Ammon's horn (tissue), 1 donor: ENCODE measurements around the gene ARHGEF10L.

Experiments
- DNase-seq: peaks from one replicate; pipeline ENCODE4 v3.0.0-alpha.2; 2016; ENCODE audit warnings: low spot score

ARHGEF10L gene

DNA sequence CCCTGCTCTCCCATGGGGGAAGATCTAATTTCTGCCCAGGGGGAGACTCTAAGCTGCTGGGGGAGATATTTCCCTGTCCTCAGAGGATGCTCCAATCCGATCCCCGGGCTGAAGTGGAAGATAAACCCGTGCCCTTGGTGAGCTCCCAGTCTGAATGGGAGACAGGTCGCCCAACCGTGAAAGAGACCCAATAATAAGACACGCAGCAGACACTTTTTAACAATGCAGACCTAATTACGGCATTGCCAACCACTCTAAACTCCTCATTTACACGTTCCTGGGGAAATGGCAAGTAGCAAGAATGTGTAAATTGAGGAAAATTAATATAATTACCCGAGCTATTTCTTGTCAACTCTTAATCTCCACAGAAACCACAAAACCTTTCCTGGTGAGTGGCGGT is 166.9 kb downstream of the ARHGEF10L start:
- no peak for DNase-seq

DNA sequence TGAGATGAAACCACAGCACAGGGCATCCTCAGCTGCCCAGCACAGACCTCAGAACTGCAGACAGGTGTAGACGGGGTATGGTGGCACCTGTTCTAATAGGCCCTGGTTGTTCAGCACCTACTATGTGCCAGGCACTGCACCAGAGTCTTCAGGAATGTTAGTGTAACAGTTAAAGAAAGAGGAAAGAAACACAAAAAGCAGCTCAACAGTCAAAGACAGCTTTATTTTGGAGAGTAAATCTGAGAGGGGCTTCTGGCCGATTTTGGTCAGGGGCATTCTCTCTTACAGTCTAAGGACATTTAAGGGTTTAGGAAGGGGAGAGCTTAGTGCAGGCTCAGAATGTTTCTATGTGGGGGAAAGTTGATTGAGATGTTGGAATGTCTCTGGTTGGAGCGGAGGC is 170.5 kb downstream of the ARHGEF10L start:
- no peak for DNase-seq

DNA sequence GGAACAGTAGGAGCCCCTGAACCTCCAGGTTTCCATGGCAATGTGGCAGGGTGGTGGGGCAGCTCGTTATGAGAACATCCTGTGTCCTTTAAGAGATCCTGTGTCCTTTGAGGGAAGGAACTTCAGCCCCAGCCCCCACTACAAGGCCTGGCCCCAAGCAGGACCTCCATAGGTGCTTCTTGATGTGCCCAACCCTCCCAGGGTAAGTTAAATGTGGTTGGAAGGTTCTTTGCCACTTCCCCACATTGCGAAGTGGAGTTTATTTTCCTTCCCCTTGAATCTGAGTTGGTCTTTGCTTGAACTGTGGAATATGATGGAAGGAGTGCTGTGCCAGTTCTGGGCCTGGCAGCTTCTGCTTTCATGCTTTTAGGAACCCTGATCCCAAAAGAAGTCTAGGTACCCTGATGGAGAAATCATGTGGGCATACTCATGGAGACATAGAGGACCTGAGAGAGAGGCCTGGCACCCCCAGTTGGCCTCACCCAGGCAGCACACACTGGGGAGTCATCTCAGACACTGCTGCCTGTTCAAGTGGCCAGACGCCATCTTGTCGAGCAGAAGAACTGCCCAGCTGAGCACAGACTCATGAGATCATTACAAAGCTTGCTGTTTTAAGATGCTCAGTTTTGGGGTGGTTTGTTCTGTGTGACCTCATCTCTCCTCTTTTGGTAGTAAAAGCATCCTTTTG is 171.5 kb downstream of the ARHGEF10L start:
- no peak for DNase-seq

DNA sequence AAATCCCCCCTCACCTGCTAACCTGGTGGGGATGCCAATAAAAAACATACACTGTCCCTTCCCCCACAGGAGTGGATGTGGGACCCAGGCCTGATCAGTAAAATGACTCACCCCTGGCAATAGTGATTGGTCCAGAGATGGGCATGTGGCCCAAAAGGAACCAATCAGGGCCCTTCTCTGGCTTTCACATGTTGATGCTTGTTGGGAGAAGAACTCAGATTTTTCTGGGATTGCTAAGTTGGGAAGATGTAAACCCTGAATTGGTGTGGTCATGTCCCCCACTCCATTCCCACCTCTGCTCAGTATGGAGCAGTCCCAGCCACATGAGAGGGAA is 172.0 kb downstream of the ARHGEF10L start:
- DNase-seq: no peak

DNA sequence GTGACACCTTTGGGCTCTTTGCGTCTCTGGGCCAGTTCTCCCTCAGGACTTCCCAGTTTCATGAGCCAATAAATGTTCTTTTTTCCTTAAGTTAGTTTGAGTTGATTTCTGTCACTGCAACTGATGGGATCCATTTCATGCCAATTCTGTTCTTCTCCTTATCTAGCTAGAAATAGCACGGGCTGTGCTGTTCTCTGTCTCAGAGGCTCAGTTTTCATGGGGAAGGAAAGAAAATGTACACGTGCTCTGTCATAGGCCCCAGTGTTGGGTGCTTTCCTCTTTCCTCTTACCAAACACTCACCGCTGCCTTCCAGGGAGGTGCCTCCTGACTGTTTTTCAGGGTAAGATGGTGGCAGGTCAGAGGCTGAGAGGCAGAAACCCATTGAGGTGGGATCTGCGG is 172.4 kb downstream of the ARHGEF10L start:
- no peak for DNase-seq

DNA sequence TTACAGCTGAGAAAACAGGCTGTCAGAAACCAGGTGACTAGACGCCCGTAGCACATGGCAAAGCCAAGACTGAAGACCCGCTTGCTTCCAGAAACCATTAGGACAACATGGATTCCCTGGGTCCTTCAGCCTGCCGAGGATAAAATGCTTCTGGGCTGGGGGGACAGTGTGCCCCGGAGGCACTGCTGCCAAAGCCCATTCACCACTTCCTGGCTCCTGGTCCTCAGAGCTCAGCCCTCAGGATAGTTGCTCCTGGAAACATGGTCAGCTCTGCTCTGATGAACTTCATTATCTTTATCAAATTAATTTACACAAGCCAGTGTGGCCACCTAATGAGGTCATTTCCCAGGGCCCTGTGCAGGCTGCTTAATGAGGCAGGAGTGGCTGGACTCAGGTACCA is 174.5 kb downstream of the ARHGEF10L start:
- DNase-seq: no peak

DNA sequence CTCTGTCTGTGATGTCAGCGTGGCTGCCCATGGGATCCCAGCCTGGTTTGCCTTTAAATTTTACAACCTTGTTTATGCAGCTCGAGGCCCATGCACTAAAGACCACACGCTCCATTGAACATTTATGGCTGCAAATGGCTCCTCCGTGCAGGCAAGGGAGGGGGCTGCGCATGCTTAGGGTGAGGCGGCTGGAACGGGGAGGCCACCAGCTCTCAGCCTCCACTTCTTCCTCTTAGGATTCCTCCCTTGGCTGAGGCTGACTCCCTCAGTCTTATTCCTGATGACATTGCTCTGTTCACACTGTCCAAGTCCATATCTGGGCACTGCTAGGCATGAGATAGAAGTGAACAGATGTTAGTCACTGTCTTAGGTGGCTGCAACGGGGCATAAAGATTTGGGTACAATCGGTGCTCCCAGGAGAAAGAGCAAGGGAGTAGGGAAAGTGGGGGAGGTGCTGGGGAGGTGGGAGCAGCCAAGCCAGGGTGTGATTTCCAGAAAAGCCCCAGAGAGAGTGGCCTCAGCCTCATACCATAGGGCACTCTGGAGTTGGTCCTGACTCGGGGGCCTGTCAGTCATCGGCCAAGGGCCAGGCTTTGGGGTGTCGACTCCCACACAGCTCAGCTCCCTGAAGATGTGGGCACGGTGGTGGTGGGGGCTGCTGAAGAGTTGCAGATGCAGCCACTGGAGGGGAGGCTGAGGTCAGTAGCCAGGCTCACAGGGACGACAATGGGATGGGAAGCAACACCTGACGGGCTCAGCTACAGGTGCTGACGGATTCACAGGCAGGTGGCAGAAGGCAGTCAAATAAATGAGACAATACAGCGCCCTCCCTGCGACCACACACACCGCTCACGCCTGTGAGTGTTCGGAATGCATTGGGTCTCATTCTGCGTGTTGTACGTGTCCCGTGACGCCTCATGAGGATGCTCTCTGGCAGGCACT is 178.4 kb downstream of the ARHGEF10L start:
- DNase-seq: no peak

DNA sequence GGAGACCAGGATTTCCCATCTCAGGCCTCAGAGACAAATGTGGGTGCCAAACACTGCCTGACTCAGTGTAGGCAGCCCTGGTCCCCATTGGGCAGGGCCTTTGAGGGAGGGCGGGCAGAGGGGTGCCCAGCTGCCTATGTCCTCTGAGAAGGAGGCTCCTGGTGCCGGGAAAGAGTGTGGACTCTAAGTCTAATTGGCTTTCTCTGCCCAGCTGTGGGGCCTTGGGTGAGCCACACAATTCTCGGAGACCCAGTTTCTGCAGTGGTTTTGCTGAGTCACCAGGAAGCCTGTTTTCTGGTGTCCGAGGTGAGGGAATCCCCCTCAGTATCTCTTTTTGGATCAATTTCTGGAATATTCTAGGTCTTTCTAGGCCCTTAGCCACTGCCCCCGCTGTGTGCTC is 180.4 kb downstream of the ARHGEF10L start:
- DNase-seq: no peak

DNA sequence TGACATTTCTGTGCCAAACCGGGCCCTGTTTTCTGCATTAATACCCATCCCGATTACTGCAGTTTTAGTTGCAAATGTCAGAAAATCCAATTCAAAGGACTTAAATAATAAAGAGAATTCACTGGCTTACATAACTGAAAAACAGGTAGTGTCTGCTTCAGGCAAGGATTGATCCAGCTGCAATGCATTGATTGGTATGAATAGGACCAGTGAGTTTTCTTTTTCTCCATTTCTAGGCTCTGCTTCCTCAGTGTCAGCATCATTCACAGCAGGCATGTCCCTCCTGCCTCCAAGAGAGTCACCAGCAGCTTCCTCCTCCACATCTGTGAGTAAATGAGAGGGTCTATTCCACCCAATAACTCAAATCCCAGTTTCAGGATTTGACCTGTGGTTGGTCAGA is 181.9 kb downstream of the ARHGEF10L start:
- DNase-seq: no peak

DNA sequence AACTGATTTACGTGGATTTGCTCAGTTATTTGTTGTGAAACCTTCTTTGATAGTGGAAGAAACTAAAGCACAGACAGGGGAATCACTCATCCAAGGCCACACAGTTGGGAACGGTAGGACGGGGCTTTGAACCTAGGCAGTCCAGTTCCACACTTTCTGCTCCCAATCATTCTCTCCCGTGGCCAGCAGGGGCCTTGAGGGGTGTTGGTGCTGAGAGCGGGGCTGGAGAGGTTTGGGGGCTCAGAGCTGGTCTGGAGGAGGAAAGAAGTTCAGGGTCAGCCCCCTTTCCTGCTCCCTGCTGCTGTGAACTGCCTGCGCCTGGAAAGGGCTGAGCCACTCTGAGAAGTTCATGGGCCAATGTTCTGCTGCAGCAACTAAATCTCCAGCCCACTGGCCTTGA is 184.2 kb downstream of the ARHGEF10L start:
- DNase-seq: no peak

DNA sequence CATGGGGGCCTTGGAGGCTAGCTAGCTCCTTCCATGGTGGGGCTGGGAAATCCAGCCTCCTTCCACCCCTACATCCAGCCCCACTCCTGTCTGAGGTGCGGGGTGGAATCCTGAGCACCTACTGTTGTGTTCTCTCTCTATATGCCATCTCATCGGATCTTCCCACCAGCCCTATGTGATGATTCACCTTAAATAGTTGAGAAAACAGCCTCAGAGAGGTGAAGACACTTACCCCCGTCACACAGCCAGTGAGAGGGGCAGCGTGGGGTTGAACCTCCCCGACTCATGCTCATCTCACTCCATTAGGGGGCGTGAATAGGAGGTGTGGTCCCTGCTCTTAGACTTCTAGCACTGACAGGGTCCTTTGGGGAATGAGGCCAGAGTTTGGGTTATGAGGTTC is 184.7 kb downstream of the ARHGEF10L start:
- DNase-seq: no peak

DNA sequence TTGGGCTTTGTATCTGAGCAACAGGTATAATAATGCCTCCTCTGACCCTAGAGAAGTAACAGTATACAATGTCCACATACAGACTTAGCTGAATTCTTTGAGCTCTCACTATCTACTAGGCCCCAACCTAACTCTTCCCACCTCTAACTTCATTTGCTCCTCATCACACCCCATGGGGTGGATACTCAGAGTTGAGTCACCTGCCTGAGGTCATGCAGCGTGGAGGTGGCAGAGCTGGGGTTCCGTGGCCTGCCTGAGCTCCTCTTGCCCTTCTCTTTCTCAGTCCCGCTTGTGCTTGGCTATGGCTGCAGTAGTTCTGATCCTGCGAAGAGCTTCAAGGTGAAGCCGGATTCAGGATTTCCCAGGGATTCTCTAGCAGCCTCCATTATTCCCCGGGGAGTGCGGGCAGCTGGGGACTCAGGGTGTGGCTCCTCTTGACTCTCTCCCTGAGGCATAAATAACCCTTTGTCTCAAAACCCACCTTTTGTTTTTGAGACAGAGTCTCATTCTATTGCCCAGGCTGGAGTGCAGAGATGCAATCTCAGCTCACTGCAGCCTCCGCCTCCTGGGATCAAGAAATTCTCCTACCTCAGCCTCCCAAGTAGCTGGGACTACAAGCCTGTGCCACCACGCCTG is 185.7 kb downstream of the ARHGEF10L start:
- DNase-seq: no peak

DNA sequence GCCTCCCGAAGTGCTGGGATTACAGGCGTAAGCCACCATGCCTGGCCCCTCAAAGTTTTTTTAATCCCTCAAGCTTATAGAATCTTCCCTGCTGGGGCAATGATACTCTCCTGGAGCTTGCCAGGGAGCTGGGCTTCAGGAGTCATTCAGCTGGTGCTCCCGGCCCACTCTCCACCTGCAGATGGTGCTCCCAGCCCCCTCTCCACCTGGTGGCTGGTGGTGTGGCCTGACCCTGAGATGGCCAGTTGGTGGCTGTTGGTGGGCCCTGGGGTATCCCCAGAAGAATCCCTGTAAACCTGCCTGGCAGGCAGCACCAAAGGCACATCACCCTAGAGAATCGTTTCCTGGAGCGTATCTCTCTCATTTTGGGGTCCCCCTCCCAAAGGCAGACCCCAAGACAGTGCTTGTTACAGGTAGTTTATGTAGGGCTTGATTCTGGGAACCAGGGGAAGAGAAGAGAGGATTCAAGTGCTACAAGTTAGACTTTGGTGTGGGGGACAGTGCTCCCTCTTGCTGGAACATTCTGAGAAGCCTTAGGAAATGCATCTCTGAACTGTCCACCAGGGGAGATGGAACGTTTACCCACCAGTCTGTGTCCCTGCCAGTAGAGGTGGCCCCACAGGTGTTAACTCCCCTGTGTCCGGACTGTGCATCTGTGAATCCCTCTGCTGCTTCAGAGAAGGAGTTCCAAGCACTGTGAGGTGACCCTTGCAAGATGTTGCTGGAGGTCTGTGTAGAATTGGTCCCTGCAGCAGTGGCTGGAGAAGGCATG is 186.5 kb downstream of the ARHGEF10L start:
- DNase-seq: no peak

DNA sequence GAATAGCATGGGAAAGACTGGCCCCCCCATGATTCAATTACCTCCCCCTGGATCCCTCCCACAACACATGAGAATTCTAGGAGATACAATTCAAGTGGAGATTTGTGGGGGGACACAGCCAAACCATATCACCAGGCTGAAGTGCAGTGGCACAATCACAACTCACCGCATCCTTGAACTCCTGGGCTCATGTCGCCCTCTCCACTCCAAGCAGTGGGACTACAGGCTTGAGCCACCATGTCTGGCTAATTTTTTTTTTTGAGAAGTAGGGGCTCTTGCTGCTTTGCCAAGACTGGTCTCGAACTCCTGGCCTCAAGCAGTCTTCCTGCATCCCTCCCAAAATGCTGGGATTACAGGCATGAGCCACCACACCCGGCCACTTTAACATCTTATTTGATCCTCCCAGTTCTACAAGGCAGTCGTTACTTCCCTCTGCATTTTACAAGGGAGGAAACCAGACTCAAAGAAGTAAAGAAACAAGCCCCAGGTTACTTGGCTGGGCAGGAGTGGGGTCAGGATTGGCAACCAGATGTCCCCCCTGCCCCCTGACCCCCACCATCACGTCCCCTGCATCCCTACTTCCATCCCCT is 188.7 kb downstream of the ARHGEF10L start:
- DNase-seq: no peak

DNA sequence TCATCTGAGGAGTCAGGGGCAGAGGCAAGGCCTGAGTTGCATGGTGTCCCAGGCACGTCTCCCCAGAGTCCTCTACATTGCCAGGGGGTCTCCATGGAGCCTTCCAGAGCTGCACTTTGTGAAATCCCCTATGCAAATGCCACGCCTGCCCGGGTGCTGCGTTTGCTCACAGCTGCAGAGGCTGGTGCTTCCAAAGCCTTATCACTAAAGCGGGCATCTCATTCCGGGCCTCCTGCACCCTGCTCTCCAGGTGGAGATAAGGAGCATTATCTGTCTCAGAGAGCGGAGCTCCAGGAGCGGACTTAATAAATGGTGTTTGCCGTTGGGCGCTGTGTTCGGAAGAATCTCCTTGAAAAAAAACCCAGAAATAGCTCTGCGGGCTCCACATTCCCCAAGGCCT is 189.8 kb downstream of the ARHGEF10L start:
- DNase-seq: no peak

DNA sequence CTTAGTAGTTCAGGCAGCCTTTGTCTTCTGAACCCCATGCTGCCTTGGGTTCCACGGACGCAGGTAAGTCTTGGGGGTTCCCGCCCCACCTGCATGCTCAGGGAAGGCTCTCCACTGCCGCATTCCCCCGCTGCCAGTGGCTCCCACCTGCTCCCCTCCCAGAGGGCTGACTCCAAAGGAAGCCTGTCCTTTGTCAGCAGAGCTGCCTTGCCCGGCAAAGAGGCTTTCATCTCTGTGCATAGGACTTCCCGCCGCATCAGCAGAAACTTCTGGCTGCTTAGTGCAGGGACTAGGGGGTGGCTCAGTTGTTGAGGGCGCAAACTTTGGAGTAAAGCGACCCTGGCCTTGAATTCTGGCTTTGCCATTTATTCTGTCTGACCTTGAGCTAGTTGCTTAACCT is 190.4 kb downstream of the ARHGEF10L start:
- no peak for DNase-seq

DNA sequence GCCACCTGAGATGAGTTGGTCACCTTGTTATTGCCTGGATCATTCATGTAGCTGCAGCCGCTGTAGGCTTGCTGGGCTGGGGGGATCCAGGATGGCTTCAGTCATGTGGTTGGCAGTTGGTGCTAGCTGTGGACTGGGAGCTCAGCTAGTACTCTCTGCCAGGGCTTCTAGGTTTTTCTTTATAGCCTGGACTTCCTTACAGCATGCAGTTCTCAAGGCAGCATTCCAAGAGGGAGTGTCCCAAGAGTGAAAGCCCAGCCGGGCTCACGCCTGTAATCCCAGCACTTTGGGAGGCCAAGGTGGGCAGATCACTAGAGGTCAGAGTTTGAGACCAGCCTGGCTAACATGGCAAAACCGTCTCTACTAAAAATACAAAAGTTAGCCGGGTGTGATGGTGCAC is 192.0 kb downstream of the ARHGEF10L start:
- DNase-seq: no peak

DNA sequence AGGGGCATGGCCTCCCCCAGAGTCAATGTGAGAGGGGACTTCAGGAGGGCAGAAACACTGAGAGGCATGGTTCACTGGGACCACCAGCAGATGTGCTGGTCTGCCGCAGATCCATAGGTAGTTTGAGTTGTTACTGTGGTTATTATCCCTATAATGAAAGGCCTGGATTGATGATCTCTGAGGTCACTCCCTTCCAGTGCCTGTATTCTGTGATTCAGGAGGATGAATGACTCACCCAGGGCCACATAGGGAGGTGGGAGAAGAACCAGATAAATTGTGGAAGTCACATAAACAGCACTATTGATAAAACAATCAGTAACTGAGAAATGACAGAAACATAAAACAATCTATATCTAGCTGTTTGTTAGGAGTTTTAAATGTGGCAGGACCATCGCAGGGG is 193.0 kb downstream of the ARHGEF10L start:
- no peak for DNase-seq

DNA sequence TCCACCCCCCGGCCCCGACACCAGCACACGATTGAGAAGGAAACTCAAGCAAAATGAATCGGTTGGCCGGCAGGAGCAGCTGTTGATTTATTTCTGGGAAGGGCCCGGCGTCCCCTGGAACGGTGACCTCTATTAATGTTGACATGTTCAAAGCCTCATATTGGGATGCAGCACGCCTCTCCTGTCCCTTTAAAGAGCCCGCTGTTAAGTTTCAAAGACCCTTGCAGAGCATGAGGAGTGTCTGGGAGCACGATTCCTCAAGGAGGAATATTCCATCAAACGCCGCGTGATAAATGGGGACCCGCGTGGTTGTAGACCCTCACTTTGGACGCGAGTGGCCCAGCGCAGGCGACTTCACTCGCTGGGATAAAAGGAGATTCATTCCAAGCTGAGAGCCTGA is 194.2 kb downstream of the ARHGEF10L start:
- no peak for DNase-seq

DNA sequence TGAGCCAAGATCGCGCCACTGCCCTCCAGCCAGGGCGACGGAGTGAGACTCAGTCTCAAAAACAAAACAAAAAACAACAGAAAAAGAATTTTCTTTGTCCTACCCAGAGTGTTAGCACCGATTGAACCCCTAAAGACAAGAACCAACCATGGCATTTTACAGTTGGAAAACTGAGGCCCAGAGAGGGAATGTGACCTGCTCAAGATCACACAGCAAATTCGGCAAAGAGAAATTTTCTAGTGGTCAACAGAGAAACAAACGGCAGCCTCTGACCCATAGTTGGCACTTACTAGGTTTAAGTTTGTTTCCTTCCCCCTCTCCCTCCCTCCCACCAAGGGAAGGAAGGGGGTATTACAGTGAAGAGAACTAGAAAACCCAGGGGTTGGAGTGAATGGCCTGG is 195.1 kb downstream of the ARHGEF10L start:
- DNase-seq: no peak

DNA sequence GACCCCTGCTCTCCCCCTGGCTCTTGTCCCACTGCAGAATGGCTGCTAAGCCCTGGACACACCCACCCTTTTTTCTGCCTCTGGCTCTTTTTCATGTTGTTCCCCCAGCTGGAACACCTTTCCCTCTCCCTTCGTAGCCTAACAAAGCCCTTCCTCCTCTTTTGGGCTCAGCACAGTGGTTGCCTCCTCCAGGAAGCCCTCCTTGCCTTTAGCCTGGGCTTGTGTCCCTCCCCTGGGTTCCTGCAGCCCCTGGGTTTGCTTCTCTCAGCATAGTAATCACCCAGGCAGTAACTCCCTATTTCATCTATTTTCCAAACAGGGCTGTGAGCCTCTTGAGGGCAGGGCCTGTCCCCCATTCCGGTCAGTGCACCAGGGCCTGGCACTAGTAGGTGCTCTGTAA is 195.8 kb downstream of the ARHGEF10L start:
- no peak for DNase-seq

DNA sequence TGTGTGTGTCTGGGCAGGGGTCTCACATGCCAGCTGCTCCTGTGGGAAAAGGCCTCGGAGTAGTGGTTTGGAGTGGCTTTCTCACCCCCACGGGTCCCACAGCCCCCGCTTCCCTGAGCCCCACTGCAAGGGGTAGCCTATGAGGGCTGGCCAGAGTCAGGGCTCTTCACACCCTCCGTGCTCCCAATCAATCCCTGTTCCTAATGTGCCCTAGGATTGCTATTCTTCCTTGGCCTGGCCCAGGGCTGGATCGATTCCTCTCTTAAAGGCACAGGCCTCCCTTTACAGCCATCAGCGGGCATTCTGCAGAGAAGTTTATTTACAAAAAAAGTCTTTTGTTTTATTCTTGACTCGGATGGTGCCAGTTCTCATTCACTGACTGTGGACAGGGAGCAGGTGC is 196.3 kb downstream of the ARHGEF10L start:
- DNase-seq: no peak
